GM21786 (cell line): Measurements from ENCODE around the gene CA11.
"Not testable (repeated sequence)": the region's sequence is repeated elsewhere in the genome, so short reads cannot be mapped to it uniquely, and the experiment has no call there.

Experiments
- ATAC-seq: cut with Tn5 transposase; IDR thresholded peaks from one replicate; pipeline ENCODE4 v1.9.1; 2021; ENCODE audit not compliant: unreplicated experiment

Gene CA11

GRCh38 chr19:48646001-48646721, at the start of gene CA11:
Gene CA11, minus strand, starts transcription at chr19:48646187. Its CDS starts 555 bp downstream, at chr19:48645632.
- peak; percentile 69 for ATAC-seq

GRCh38 chr19:48693629-48694028, 47.6 kb upstream of the CA11 start:
- ATAC-seq = not testable (repeated sequence)

GRCh38 chr19:48689449-48689848, 43.5 kb upstream of the CA11 start:
- ATAC-seq = no peak

- no peak for ATAC-seq
Measured at GRCh38 chr19:48687776-48688175, 41.8 kb upstream of the CA11 start.

- ATAC-seq = not testable (repeated sequence)
Measured at GRCh38 chr19:48686637-48687036, 40.6 kb upstream of the CA11 start.

GRCh38 chr19:48686088-48686487, 40.1 kb upstream of the CA11 start:
- ATAC-seq = no peak

GRCh38 chr19:48685583-48685982, 39.6 kb upstream of the CA11 start:
- ATAC-seq = no peak

GRCh38 chr19:48683349-48683748, 37.4 kb upstream of the CA11 start:
- ATAC-seq = no peak

GRCh38 chr19:48681127-48681470, 35.1 kb upstream of the CA11 start:
- no peak for ATAC-seq

GRCh38 chr19:48680436-48681126, 34.6 kb upstream of the CA11 start:
- no peak for ATAC-seq

- not testable (repeated sequence) for ATAC-seq
Measured at GRCh38 chr19:48680006-48680405, 34.0 kb upstream of the CA11 start.

GRCh38 chr19:48678201-48678600, 32.2 kb upstream of the CA11 start:
- ATAC-seq = no peak

- ATAC-seq = no peak
Measured at GRCh38 chr19:48676887-48677286, 30.9 kb upstream of the CA11 start.

- ATAC-seq = no peak
Measured at GRCh38 chr19:48676487-48676886, 30.5 kb upstream of the CA11 start.

GRCh38 chr19:48674921-48675824, 29.2 kb upstream of the CA11 start:
- ATAC-seq = no peak

GRCh38 chr19:48674216-48674809, 28.3 kb upstream of the CA11 start:
- no peak for ATAC-seq

GRCh38 chr19:48673436-48674100, 27.6 kb upstream of the CA11 start:
- ATAC-seq = no peak

GRCh38 chr19:48672994-48673393, 27.0 kb upstream of the CA11 start, which contains the start of gene NTN5:
Gene NTN5, minus strand, starts transcription at chr19:48673017. Its CDS starts 2,031 bp downstream, at chr19:48670986.
- no peak for ATAC-seq

GRCh38 chr19:48671446-48671995, 25.5 kb upstream of the CA11 start:
- no peak for ATAC-seq
